TTC549 (cell line): ENCODE results near the gene NOVA2.

ENCODE experiments used
- FAIRE-seq: peaks from 2 replicates; lab custom pipeline; 2012; peaks lifted over from hg19 to GRCh38; lab: Jason Lieb, UNC

NOVA2 gene, protein sequence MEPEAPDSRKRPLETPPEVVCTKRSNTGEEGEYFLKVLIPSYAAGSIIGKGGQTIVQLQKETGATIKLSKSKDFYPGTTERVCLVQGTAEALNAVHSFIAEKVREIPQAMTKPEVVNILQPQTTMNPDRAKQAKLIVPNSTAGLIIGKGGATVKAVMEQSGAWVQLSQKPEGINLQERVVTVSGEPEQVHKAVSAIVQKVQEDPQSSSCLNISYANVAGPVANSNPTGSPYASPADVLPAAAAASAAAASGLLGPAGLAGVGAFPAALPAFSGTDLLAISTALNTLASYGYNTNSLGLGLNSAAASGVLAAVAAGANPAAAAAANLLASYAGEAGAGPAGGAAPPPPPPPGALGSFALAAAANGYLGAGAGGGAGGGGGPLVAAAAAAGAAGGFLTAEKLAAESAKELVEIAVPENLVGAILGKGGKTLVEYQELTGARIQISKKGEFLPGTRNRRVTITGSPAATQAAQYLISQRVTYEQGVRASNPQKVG

DNA sequence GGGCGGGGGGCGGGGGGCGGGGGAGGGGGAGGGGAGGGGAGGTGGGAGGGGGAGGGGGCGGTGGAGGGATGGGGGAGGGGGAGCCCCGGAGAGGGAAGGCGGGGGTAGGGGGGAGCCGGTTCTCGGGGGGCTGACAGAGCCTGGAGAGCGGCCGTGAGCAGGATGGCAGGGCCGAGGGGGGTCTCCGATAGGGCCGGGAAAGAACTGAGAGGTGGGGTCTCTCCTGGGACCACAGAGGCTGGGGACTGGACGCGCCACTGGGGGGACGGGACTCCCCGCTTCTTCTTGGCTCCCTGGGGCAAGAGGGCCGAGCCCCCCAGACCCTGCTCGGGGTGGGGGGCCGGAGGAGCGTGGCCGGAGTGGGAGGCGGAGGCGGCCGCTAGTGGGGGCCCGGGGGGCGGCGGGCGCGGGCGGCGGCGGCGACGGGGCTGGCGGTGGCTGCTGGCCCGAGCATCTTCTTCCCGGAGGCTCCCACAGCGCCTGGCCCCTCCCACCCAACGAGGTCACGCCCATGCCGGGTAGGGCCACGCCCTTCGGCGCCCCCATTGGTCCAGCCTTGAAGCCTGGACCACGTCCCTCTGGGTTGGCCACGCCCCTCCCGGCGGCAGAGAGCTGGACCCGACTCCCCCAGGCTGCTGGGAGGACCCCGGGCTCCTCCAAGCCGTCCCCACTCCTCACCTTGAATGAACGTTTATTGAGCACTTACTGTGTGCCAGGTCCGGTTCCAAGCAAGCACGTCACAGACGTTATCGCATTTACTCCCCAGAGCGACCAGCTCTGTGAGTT lies at the start of gene NOVA2:
NOVA2 (minus strand) TSS at position 313 of the 786 bp plus-strand sequence. CDS start 514 bp downstream, outside the sequence.
- FAIRE-seq = no peak

- FAIRE-seq = no peak
Measured at GRCh38 chr19:46023311-46023779, 49.7 kb upstream of the NOVA2 start.

GRCh38 chr19:46022431-46023310 lies 49.0 kb upstream of the NOVA2 start, which contains the start of gene PGLYRP1:
Gene PGLYRP1 (minus strand): TSS chr19:46023053. CDS start chr19:46023021, 32 bp downstream.
- no peak for FAIRE-seq

GRCh38 chr19:46022061-46022430 lies 48.4 kb upstream of the NOVA2 start:
- FAIRE-seq = no peak

DNA sequence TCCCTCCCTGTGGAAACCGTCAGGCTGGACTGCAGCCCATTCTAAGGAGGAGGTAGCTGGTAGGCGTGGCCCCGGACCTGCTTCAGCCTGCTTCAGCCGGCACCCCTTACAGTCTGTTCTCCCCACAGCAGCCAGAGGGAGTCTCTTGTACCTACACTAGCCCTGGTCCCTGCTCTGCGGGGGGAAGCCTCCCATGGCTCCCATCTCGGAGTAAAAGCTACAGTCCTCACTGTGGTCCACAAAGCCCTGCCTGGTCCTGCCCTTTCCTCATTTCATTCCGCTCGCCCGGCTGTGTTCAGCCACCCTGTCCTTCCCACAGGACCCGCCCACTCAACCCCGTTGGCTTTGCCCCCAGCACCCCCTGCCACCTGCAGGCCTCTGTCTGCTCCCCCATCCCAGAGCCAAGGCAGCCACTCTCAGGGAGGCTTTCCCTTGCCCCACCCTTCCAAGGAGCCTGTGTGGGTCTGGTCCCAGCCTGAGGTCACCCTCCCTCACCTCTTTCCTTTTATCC lies 47.9 kb upstream of the NOVA2 start:
- no peak for FAIRE-seq

DNA sequence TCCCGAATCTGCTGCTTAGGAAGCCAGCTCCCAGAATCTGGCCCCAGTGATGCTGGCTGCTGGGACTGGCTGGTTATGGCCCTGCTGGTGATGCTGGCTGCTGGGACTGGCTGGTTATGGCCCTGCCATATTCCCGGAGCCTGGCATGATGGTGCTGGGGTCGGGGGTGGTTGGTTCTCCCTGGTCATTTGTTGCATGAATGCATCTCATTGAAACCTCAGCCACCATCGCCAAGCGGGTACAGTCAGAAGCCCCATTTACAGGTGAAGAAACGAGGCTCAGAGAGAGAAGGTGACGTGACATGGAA lies 47.1 kb upstream of the NOVA2 start:
- FAIRE-seq = no peak

- FAIRE-seq = no peak
Measured at GRCh38 chr19:46019270-46019669, 45.6 kb upstream of the NOVA2 start.

GRCh38 chr19:46018729-46019251 lies 45.1 kb upstream of the NOVA2 start:
- FAIRE-seq = no peak

DNA sequence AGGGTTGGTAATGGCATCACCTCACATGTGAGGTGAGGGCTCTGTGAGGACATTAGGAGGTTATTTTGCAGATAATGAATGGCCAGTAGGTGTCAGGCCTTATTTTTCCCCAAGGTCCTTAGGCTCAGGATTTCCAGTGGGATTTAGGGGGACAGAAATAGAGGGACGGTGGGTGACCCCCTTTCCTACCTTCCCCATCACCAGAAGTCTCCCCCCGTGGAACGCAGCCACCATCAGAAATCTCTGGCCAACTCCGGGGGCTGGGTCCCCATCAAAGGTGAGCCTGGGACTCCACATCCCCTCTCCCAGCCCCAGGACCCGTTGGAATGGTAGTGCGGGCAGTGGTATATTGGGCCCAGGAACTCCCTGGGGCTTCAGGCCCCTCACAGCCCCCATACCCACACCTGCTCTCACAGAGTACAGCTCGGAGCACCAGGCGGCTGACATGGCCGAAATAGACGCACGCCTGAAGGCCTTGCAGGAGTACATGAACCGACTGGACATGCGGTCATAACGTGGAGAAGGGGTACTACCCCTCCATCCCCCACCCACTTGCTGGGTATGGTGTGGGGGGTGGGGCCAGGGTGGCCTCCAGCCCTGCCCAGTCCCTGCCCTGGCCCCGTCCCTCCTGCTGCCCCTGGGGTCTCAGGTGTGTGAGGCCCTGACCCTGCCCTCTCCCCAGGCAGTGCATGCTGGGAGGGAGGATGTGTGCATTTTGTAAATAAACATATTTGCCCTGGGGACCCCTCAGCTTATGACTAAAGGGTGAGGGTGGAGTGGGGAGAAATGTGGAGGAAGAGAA lies 44.4 kb upstream of the NOVA2 start:
- FAIRE-seq = no peak

DNA sequence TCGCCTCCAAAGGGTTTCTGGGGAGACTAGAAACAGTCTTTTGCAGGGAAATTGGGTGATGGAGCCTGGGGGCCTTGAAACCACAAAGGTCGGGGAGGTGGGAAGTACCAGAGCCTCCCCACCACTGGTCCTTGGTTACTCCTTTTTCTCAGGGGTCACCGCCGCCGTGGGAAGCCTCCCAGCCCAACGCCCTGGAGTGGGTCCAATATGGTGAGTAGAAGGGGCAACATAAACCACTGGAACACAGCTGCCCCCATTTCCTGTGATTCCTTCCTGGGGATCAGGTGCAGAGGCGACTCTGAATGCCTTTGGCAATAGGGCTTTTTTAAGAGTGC lies 43.4 kb upstream of the NOVA2 start:
- no peak for FAIRE-seq

GRCh38 chr19:46016426-46017094 lies 42.9 kb upstream of the NOVA2 start:
- no peak for FAIRE-seq

DNA sequence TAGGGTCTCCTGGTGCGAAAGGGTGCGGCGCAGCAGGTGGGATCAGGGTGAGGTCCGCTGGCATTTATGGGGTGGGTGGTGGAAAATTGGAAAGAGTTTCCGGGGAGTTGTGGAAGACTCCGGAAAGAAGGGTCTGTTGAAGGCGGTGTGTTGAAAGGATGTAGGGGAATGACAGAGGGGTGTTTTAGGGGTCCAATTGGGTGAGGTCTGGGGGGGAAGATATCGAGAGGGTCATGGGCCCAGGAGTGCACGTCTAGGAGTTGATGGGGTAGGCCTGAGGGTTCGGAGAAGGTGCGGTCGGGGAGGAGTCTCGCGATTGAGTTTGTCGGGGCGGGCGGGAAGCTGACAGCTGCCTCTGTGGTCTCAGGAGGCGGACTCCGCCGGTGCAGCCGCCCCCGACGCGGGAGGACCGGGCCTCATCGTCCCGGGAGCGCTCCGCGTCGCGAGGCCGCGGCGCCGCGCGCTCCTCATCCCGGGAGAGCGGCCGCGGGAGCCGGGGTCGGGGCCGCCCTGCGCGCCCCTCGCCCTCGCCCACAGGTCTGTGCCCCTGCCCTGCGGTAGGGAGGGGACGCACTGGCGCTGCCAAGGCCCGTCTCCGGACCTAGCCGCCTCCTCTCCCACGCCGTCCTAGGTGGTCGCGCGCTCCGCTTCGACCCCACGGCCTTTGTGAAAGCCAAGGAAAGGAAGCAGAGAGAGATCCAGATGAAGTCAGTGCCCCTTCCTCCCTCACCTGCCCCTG lies 42.2 kb upstream of the NOVA2 start:
- no peak for FAIRE-seq

DNA sequence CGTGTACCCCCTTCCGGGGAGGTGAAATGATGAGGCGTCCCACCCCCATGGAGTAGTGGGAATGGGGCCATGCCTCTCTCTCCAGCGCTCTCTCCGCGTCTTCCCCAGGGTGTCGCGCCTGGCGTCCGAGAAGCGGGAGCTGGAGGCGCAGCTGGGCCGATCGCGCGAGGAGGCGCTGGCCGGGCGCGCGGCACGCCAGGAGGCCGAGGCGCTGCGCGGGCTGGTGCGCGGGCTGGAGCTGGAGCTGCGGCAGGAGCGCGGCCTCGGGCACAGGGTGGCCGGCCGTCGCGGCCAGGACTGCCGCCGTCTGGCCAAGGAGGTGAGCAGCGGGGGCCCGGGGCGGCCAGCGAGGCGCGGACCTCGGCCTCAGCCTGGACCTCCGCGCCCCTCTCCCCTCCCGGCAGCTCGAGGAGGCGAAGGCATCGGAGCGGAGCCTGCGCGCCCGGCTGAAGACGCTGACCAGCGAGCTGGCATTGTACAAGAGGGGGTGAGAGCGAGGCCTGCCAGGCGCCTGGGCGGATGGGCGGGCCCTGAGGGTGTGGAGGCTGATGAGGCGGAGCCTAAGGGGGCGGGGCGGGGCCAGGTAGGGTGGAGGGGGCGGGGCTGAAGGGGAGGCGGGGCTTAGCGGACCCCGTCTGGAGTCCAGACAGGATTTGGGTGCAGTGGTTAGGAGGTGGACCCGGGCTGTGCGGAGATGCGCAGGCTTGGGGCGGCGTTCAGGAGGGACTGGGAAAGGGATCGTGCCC lies 41.4 kb upstream of the NOVA2 start:
- FAIRE-seq = no peak

- no peak for FAIRE-seq
Measured at GRCh38 chr19:46014534-46014933, 40.9 kb upstream of the NOVA2 start.

- FAIRE-seq = peak; percentile 60
Measured at GRCh38 chr19:46009530-46010510, 36.2 kb upstream of the NOVA2 start.

DNA sequence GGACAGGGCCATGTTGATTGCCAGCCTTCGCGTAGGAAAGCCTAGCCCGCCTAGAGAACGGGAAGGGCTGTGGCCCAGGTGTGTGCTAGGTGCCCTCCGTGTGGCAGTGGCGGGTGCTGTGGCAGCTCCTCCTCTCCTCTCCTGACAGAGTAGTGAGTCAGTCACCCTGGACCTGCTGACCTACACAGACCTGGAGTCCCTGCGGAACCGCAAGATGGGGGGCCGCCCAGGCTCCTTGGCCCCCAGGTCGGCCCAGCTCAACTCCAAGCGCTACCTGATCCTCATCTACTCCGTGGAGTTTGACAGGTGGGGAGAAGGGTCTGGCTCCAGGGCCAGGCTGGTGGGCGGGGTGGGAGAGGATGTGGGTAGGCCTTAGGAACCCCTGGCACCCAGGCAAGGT lies 32.7 kb upstream of the NOVA2 start:
- no peak for FAIRE-seq

DNA sequence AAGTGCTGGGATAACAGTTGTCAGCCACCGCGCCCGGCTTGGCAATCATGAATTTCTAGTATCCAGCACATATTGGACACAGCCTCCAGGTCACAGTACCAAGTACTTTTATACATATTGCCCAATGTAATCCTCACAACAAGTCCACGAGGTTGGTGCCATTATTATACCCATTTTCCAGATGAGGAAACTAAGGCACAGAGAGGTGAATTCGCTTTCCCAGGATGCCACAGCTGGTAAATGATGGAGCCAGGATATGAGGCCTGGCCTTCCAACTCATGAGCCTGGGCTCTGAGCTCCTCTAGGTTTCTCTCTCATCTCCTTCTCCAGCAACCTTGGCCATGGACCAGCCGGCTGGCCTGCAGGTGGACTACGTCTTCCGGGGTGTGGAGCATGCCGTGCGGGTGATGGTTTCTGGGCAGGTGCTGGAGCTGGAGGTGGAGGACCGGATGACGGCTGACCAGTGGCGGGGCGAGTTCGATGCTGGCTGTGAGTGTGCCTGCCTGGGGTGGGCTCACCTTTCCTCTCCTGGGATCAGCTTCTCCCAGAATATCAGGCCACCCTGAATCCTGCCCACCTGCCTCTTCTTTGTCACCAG lies 29.1 kb upstream of the NOVA2 start:
- FAIRE-seq = no peak
